EL (cell line): Measurements from ENCODE around the gene VAC14.
A peak's percentile ranks its signal among the peaks of the same experiment; 100 is the strongest.
"Not testable (repeated sequence)": the region's sequence is repeated elsewhere in the genome, so short reads cannot be mapped to it uniquely, and the experiment has no call there.

Experiments
- DNase-seq: peaks from one replicate; pipeline ENCODE4 v3.0.0-alpha.2; 2016

The VAC14 gene

GRCh38 chr16:70800781-70801480, at the start of gene VAC14:
Gene VAC14 (minus strand): TSS chr16:70801158. CDS start chr16:70800900, 258 bp downstream.
- peak; percentile 84 for DNase-seq

- not testable (repeated sequence) for DNase-seq
Observed at GRCh38 chr16:70823498-70824118, 22.6 kb upstream of the VAC14 start.

- DNase-seq: not testable (repeated sequence)
Observed at GRCh38 chr16:70822734-70823133, 21.8 kb upstream of the VAC14 start.

- not testable (repeated sequence) for DNase-seq
Observed at GRCh38 chr16:70818088-70818487, 17.1 kb upstream of the VAC14 start.

- DNase-seq: no peak
Observed at GRCh38 chr16:70809392-70810060, 8.6 kb upstream of the VAC14 start.

GRCh38 chr16:70808371-70808770, 7.4 kb upstream of the VAC14 start:
- DNase-seq: no peak

GRCh38 chr16:70805787-70806186, 4.8 kb upstream of the VAC14 start:
- peak; percentile 91 for DNase-seq

GRCh38 chr16:70805380-70805779, 4.4 kb upstream of the VAC14 start:
- DNase-seq: no peak

GRCh38 chr16:70804734-70805169, 3.8 kb upstream of the VAC14 start:
- no peak for DNase-seq

GRCh38 chr16:70804153-70804733, 3.3 kb upstream of the VAC14 start:
- peak; percentile 88 for DNase-seq

GRCh38 chr16:70803319-70803718, 2.4 kb upstream of the VAC14 start:
- no peak for DNase-seq

GRCh38 chr16:70801611-70802010, 653 bp upstream of the VAC14 start:
- no peak for DNase-seq

- DNase-seq: no peak
Observed at GRCh38 chr16:70800311-70800710, 647 bp downstream of the VAC14 start.

- DNase-seq: no peak
Observed at GRCh38 chr16:70796301-70796700, 4.7 kb downstream of the VAC14 start.

- no peak for DNase-seq
Observed at GRCh38 chr16:70795296-70795912, 5.6 kb downstream of the VAC14 start.

GRCh38 chr16:70793851-70794502, 7.0 kb downstream of the VAC14 start:
- no peak for DNase-seq

GRCh38 chr16:70790815-70791214, 10.1 kb downstream of the VAC14 start:
- DNase-seq: no peak

GRCh38 chr16:70789595-70790447, 11.1 kb downstream of the VAC14 start:
- no peak for DNase-seq

GRCh38 chr16:70788668-70789594, 12.0 kb downstream of the VAC14 start:
- peak; percentile 36 for DNase-seq

- DNase-seq: no peak
Observed at GRCh38 chr16:70786020-70786755, 14.8 kb downstream of the VAC14 start.
